ENCODE measurements around the gene PBRM1.

DNA sequence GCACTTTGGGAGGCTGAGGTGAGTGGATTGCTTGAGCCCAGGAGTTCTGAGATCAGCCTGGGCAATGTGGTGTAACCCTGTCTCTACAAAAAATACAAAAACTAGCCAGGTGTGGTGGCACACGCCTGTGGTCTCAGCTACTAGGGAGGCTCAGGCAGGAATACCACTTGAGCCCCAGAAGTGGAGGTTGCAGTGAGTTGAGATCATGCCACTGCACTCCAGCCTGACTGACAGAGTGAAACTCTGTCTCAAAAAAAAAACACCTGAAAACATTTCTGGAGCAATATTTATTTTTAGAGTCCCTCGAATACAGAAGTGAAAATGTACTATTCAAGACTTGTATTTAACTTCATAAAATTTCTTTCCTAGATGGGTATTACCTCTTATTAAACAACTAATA lies 24.8 kb upstream of the PBRM1 start:
- TF ChIP-seq NFIC (IDR thresholded peaks at IDR 0.05) (no peak), MAX (IDR thresholded peaks at IDR 0.05) (no peak)
